Iris pigment epithelial cell (primary cell): ENCODE data around the gene ATP8B3.

Experiments
- DNase-seq: peaks from one replicate; pipeline ENCODE4 v3.0.0-alpha.2; 2011; ENCODE audit warnings: low read depth

The ATP8B3 gene

GRCh38 chr19:1811942-1812425, at the start of gene ATP8B3:
Gene ATP8B3 (minus strand): TSS chr19:1812276. CDS start chr19:1811736, 540 bp downstream.
- no peak for DNase-seq

GRCh38 chr19:1861599-1862031, 49.5 kb upstream of the ATP8B3 start:
- DNase-seq: peak; percentile 42

- DNase-seq: no peak
These were observed 48.9 kb upstream of the ATP8B3 start for GRCh38 chr19:1860821-1861598.

GRCh38 chr19:1860042-1860775, 48.1 kb upstream of the ATP8B3 start:
- DNase-seq: peak; percentile 76

- DNase-seq: no peak
These were observed 47.3 kb upstream of the ATP8B3 start for GRCh38 chr19:1859331-1859781.

- no peak for DNase-seq
These were observed 46.5 kb upstream of the ATP8B3 start for GRCh38 chr19:1858412-1859081.

- DNase-seq: no peak
These were observed 45.7 kb upstream of the ATP8B3 start for GRCh38 chr19:1857648-1858326.

GRCh38 chr19:1856698-1857603, 44.9 kb upstream of the ATP8B3 start:
- DNase-seq: peak; percentile 80

GRCh38 chr19:1856345-1856697, 44.2 kb upstream of the ATP8B3 start:
- no peak for DNase-seq

DNA sequence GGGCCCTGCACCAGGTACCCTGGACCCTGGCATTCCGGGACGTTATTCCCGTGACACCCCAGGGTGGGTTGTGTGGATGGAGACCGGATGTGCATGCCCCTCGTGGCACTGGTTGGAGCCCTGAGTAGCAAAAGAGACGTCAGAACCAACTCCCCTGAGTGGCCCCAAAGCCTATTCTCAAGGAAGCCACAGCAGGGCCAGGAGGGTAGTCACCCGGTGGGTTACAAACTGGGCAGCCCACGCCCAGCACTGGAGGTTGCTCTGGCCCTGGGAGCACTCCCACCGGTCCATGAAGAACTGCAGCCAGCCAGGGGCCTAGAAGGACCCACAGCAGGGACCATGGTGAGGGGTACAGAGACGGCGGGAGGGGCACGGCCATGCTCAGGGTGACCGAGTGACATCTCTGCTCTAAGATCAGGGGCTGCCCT, 43.8 kb upstream of the ATP8B3 start:
- DNase-seq: no peak

- peak; percentile 76 for DNase-seq
These were observed 43.2 kb upstream of the ATP8B3 start for GRCh38 chr19:1855040-1855827.

- no peak for DNase-seq
These were observed 42.5 kb upstream of the ATP8B3 start for GRCh38 chr19:1854542-1855039.

DNA sequence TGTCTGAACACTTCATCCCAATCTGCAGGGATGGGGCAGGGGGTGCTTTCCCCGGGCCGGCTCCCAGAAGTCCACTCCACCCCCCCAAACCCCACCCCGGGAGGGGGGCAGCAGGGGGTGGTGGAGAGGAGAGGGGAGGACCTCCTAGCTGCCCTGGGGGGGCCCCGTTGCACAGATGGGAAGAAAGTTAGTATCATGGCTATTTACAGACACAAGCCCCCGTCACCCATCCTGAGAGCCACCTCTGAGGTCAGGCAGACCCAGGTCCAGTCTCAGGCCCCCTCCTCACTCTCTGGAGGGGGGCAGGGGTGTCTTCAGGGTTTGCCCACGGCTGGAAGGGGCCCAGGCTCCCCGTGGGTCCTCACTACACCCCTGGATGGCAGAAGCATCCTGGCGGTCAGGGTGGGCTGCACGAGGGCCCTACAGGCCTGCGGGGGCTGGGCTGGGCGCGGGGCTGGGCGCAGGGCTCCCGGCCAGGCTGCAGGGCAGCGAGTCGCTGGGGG, 42.0 kb upstream of the ATP8B3 start:
- no peak for DNase-seq

- peak; percentile 64 for DNase-seq
These were observed 41.4 kb upstream of the ATP8B3 start for GRCh38 chr19:1853295-1854038.

DNA sequence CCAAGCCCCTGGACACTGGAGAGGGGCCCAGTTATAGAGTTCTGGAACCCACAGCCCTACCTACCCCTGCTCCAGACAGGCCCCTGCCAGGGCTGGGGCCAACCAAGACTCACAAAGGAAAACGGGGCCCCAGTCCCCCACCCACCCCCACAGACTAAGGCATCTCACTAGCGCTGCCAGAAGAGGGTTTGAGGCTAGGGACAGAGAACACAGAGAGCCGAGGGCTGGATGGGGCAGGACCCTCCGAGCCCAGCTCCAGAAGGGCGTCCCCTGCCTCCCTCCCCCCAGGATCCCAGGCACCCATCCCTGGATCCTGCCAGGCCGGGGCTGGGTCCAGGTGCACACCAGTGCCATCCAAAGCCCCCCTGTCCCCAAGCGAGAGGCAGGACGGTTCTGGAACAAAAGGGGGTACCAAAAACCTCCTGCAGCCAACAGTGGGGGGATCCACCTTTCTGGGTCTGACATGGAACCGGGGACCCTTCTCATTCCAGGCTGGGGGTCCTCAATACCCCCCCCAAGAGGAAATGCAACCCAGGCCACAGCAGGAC, 40.6 kb upstream of the ATP8B3 start:
- DNase-seq: no peak

- no peak for DNase-seq
These were observed 39.8 kb upstream of the ATP8B3 start for GRCh38 chr19:1851654-1852580.
